GM23248 (cell line): ENCODE results near the gene COPG1.

ENCODE experiments used
- EZH2 ChIP-seq: fragments of 200-600 bp; sonication (generic); IDR thresholded peaks from 2 replicates; pipeline ENCODE4 v1.6.1; 2018; ENCODE audit warnings: antibody characterized with exemption, mild to moderate bottlenecking; ENCODE audit not compliant: insufficient read depth, poor library complexity, severe bottlenecking
- EZH2phosphoT487 ChIP-seq: fragments of 200-600 bp; sonication (generic); IDR thresholded peaks from 2 replicates; pipeline ENCODE4 v1.6.1; 2018; ENCODE audit warnings: antibody characterized with exemption, moderate library complexity, mild to moderate bottlenecking, low read depth; ENCODE audit not compliant: insufficient read depth

DNA sequence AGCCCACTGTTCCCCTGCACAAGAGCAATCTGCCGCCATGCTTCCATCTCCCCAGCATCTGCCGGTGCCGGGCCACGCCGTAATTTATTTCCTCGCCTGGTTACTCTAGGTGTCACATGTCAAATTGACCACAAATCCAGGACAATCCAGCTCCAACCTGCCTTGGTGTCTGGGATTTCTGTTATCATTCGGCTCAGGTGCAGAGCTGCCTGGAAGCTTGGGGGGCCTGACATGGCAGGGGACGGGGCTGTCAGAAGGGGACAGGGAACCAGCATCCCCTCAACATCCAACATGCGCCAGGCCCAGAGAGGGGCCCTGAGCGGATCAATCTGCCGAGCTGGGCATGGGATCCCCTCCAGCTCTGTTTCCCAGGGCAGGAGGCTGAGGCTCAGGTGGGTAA is 77.2 kb downstream of the COPG1 start:
- no peak for TF ChIP-seq EZH2
- TF ChIP-seq EZH2phosphoT487, result no peak
